IMR-90 (cell line): ENCODE results near the gene SPHK2. TPM values are rescaled to one million over a fixed set of nuclear protein-coding genes. Genes with fewer than 3 reads are reported as not detected.

Experiments
- ATAC-seq: fragments of 200-7000 bp; cut with Tn5 transposase; 2 replicates; pipeline ENCODE4 v1.9.1; 2020; ENCODE audit warnings: low read depth, mild to moderate bottlenecking, moderate library complexity
- BruUV-seq: library from RNA; stranded (reverse); fragments of 400-500 nt; replicated peaks from 2 replicates; lab custom pipeline; 2021; lab: Mats Ljungman, UMichigan
- CTCF ChIA-PET: fragments of 300-600 bp; formaldehyde crosslinking; extraction: SDS; loops from one replicate; lab custom pipeline; 2021; ENCODE audit warnings: antibody characterized with exemption; lab: Yijun Ruan, JAX
- POLR2A ChIA-PET: fragments of 300-600 bp; sonication (Branson Sonifier 250); formaldehyde crosslinking; loops from one replicate; lab custom pipeline; 2022; ENCODE audit warnings: antibody characterized with exemption; ENCODE audit not compliant: unreplicated experiment; lab: Charles Lee
- DNase-seq: peaks from one replicate; pipeline ENCODE4 v3.0.0; 2013
- H2AFZ ChIP-seq: replicated peaks from 2 replicates; pipeline ENCODE3; 2013; ENCODE audit warnings: low read length, mild to moderate bottlenecking; ENCODE audit not compliant: poor library complexity
- H2AK5ac ChIP-seq: 2 replicates; pipeline ENCODE4 v1.6.1; 2013; ENCODE audit warnings: low read depth, low read length, inconsistent platforms
- H2AK9ac ChIP-seq: replicated peaks from 2 replicates; pipeline ENCODE3; 2013; ENCODE audit warnings: mild to moderate bottlenecking, low read depth, low read length, moderate library complexity; ENCODE audit not compliant: poor library complexity
- H2BK120ac ChIP-seq: 2 replicates; pipeline ENCODE4 v1.6.1; 2013; ENCODE audit warnings: low read depth, low read length, inconsistent platforms
- H2BK15ac ChIP-seq: 3 replicates; pipeline ENCODE4 v1.6.1; 2013; ENCODE audit warnings: low read depth, low read length, inconsistent platforms
- H2BK20ac ChIP-seq: 2 replicates; pipeline ENCODE4 v1.6.1; 2013; ENCODE audit warnings: low read depth, mild to moderate bottlenecking, inconsistent platforms, low read length, moderate library complexity
- H2BK5ac ChIP-seq: 2 replicates; pipeline ENCODE4 v1.6.1; 2013; ENCODE audit warnings: mild to moderate bottlenecking, low read depth, low read length, inconsistent platforms; ENCODE audit not compliant: poor library complexity, severe bottlenecking
- H3K14ac ChIP-seq: replicated peaks from 2 replicates; pipeline ENCODE4 v1.6.1; 2013; ENCODE audit warnings: low read depth, low read length, inconsistent platforms
- H3K18ac ChIP-seq: 2 replicates; pipeline ENCODE4 v1.6.1; 2013; ENCODE audit warnings: low read depth, low read length, control low read depth
- H3K23ac ChIP-seq: 2 replicates; pipeline ENCODE4 v1.6.1; 2013; ENCODE audit warnings: low read depth, low read length, inconsistent platforms
- H3K27ac ChIP-seq: 2 replicates; pipeline ENCODE4 v1.5.1; 2013; ENCODE audit warnings: mild to moderate bottlenecking, control low read depth, low read length; ENCODE audit not compliant: insufficient read depth
- H3K27me3 ChIP-seq: 2 replicates; pipeline ENCODE4 v1.6.1; 2013; ENCODE audit warnings: low read length; ENCODE audit not compliant: control insufficient read depth, insufficient read depth
- H3K36me3 ChIP-seq: 2 replicates; pipeline ENCODE4 v1.6.1; 2013; ENCODE audit warnings: low read length, mixed read lengths; ENCODE audit not compliant: control insufficient read depth, insufficient read depth
- H3K4ac ChIP-seq: 2 replicates; pipeline ENCODE4 v1.6.1; 2013; ENCODE audit warnings: low read depth, low read length, inconsistent platforms
- H3K4me1 ChIP-seq: 2 replicates; pipeline ENCODE4 v1.6.1; 2013; ENCODE audit warnings: low read length, mixed read lengths; ENCODE audit not compliant: control insufficient read depth, insufficient read depth
- H3K4me2 ChIP-seq: 2 replicates; pipeline ENCODE4 v1.6.1; 2013; ENCODE audit warnings: low read depth, mild to moderate bottlenecking, control low read depth, low read length, moderate library complexity
- H3K4me3 ChIP-seq: 2 replicates; pipeline ENCODE4 v1.5.1; 2013; ENCODE audit warnings: low read depth, mild to moderate bottlenecking, control low read depth, low read length, moderate library complexity; ENCODE audit not compliant: insufficient read depth
- H3K56ac ChIP-seq: 2 replicates; pipeline ENCODE4 v1.6.1; 2013; ENCODE audit warnings: low read length, inconsistent platforms; ENCODE audit not compliant: insufficient read depth; ENCODE audit errors: extremely low read depth
- H3K79me1 ChIP-seq, 2 experiments: 2 replicates each; pipeline ENCODE4 v1.6.1; 2013; ENCODE audit warnings: low read length in 2 of 2, inconsistent platforms in 1 of 2, low read depth in 1 of 2
- H3K9ac ChIP-seq: 2 replicates; pipeline ENCODE4 v1.6.1; 2013; ENCODE audit warnings: low read depth, low read length, control low read depth
- H3K9me1 ChIP-seq: 2 replicates; pipeline ENCODE4 v1.6.1; 2013; ENCODE audit warnings: low read length, inconsistent platforms; ENCODE audit not compliant: insufficient read depth
- H3K9me3 ChIP-seq: 2 replicates; pipeline ENCODE4 v1.6.1; 2013; ENCODE audit warnings: low read length; ENCODE audit not compliant: control insufficient read depth, insufficient read depth
- H4K20me1 ChIP-seq: 2 replicates; pipeline ENCODE4 v1.6.1; 2013; ENCODE audit warnings: low read length, inconsistent platforms; ENCODE audit not compliant: insufficient read depth
- H4K5ac ChIP-seq: 2 replicates; pipeline ENCODE4 v1.6.1; 2013; ENCODE audit warnings: mild to moderate bottlenecking, low read depth, low read length, control low read depth
- H4K8ac ChIP-seq, 2 experiments: 2 replicates each; pipeline ENCODE4 v1.6.1; 2013; ENCODE audit warnings: low read depth in 2 of 2, low read length in 2 of 2, control low read depth in 1 of 2, inconsistent platforms in 1 of 2
- H4K91ac ChIP-seq: 2 replicates; pipeline ENCODE4 v1.6.1; 2013; ENCODE audit warnings: low read depth, low read length, inconsistent platforms; ENCODE audit not compliant: insufficient read depth
- RFX5 ChIP-seq: IDR thresholded peaks from 2 replicates; pipeline ENCODE4 v1.8.0; 2012; ENCODE audit warnings: low read depth, mild to moderate bottlenecking, low read length, moderate library complexity
- WGBS, 2 experiments: methylation state at CpG; one replicate each; pipeline versions ENCODE4 v1.1.5 to v1.1.7; 2013; ENCODE audit warnings: missing lambda C conversion rate in 2 of 2; ENCODE audit not compliant: insufficient read length in 1 of 2; ENCODE audit errors: extremely low coverage in 2 of 2; 5-methylcytosine and 5-hydroxymethylcytosine counted together
- dilution Hi-C: fragments of 300-500 bp; cut with HindIII; formaldehyde crosslinking; loops from one replicate; pipeline ENCODE4 v1.14.3; 2018; ENCODE audit warnings: low sequenced_read_pairs; ENCODE audit not compliant: unreplicated experiment
- in situ Hi-C: fragments of 300-500 bp; cut with MboI; formaldehyde crosslinking; loops from 3 replicates; pipeline ENCODE4 v1.14.3; 2019; ENCODE audit warnings: low sequenced_read_pairs, inconsistent platforms, mixed read lengths
- intact Hi-C: fragments of 100-400 bp; cut with micrococcal nuclease; formaldehyde crosslinking; loops from 2 replicates; pipeline ENCODE4 v1.10.0; 2022
- polyA plus RNA-seq, 3 experiments: library from polyadenylated mRNA; depleted of rRNA; stranded (reverse); fragments of >200 nt; gene quantifications; 2 replicates each; pipeline ENCODE4 v1.2.3, GENCODE V29; 2012; ENCODE audit warnings: low replicate concordance in 1 of 3
- total RNA-seq: library from RNA; depleted of rRNA; stranded (reverse); fragments of >200 nt; gene quantifications from 2 replicates; pipeline ENCODE4 v1.2.3, GENCODE V29; 2012
- TF ChIP-seq, protein P1 (sequence below): fragments of 150-350 bp; IDR thresholded peaks from 2 replicates; pipeline ENCODE4 v1.6.1; 2017; ENCODE audit warnings: mild to moderate bottlenecking, antibody characterized with exemption, low read length, low read depth
- TF ChIP-seq, protein P2 (sequence below): fragments of 150-350 bp; IDR thresholded peaks from 2 replicates; pipeline ENCODE4 v1.6.1; 2016; ENCODE audit warnings: low read depth, mild to moderate bottlenecking, low read length, moderate library complexity, borderline replicate concordance

SPHK2 gene
- total and polyA plus RNA-seq, 2 of the 4 experiments (the other 2 are of a cell fraction) = 1.6 to 9.9 TPM

DNA sequence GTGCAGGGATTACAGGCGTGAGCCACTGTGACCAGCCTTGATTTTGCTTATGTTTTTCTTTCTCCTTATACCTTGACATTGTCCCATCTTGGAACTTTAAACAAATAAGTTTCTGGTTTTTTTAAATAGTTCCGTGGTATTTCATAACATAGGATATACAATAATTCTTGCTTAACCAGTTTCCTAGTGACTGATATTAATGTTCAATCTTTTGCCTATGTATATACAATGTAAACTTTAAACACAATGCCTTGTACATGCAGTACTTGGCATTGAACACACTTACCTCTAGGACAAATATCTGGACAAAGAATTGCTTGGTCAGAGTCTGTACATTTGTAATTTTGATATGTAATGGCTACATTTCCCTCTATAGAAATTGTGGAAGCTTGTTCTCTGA, 37.1 kb upstream of the SPHK2 start:
- no peak for TF ChIP-seq RFX5
- TF ChIP-seq, protein P1, sequence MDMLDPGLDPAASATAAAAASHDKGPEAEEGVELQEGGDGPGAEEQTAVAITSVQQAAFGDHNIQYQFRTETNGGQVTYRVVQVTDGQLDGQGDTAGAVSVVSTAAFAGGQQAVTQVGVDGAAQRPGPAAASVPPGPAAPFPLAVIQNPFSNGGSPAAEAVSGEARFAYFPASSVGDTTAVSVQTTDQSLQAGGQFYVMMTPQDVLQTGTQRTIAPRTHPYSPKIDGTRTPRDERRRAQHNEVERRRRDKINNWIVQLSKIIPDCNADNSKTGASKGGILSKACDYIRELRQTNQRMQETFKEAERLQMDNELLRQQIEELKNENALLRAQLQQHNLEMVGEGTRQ = no peak
- TF ChIP-seq, protein P2, sequence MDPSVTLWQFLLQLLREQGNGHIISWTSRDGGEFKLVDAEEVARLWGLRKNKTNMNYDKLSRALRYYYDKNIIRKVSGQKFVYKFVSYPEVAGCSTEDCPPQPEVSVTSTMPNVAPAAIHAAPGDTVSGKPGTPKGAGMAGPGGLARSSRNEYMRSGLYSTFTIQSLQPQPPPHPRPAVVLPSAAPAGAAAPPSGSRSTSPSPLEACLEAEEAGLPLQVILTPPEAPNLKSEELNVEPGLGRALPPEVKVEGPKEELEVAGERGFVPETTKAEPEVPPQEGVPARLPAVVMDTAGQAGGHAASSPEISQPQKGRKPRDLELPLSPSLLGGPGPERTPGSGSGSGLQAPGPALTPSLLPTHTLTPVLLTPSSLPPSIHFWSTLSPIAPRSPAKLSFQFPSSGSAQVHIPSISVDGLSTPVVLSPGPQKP = no peak
- no CpG with 5 or more reads among the region's 2 CpGs for WGBS, 2 experiments
- BruUV-seq = no TSS peak
- H4K5ac ChIP-seq = no peak overlapping the region
- H3K4me1 ChIP-seq = peaks cover 2% of the 10 kb centered on the region; the same call in 1 of the 2 replicates
- CTCF ChIA-PET = no interaction called here
- DNase-seq (no peak), ATAC-seq (no peak)
- H2AFZ ChIP-seq = no peak overlapping the region
- no peaks in the 10 kb centered on the region for H3K9me3 ChIP-seq
- intact Hi-C loops = loop anchor here (10.0 kb wide), 1 partner anchor 257 kb away; the partner anchor contains the start of gene EMP3
- dilution Hi-C loops = no loop called here
- H3K9me1 ChIP-seq = no peaks in the 10 kb centered on the region
- no peak overlapping the region for H4K8ac ChIP-seq
- no peak overlapping the region for H3K9ac ChIP-seq
- H3K23ac ChIP-seq = no peak overlapping the region
- no peak overlapping the region for H3K4me2 ChIP-seq
- H3K79me1 ChIP-seq = no peaks in the 10 kb centered on the region
- H2BK15ac ChIP-seq = no peak overlapping the region
- H3K14ac ChIP-seq = no peak overlapping the region
- H3K56ac ChIP-seq = no peak overlapping the region
- no peak overlapping the region for H2AK9ac ChIP-seq
- no peaks in the 10 kb centered on the region for H4K20me1 ChIP-seq
- POLR2A ChIA-PET = no interaction called here
- H3K4ac ChIP-seq = no peak overlapping the region
- H3K27ac ChIP-seq = no peak overlapping the region
- H2BK120ac ChIP-seq = no peak overlapping the region
- no peak overlapping the region for H2BK20ac ChIP-seq
- no peak overlapping the region for H2BK5ac ChIP-seq
- no peaks in the 10 kb centered on the region for H3K27me3 ChIP-seq
- no peak overlapping the region for H4K91ac ChIP-seq
- in situ Hi-C loops = loop anchor here (5.0 kb wide), 1 partner anchor 75 kb away; no protein-coding TSS in a partner anchor
- H2AK5ac ChIP-seq = no peak overlapping the region
- H3K36me3 ChIP-seq = no peaks in the 10 kb centered on the region
- no peak overlapping the region for H3K4me3 ChIP-seq
- H3K18ac ChIP-seq = no peak overlapping the region
